ENCODE results near the gene TMSB4X. TPM values are rescaled to one million over a fixed set of nuclear protein-coding genes. Genes with fewer than 3 reads are reported as not detected.

Gene TMSB4X
- total and polyA plus RNA-seq, 5 donors = 1,054 to 2,718 (median 1,332) TPM

GRCh38 chrX:12946406-12946805 is 28.5 kb upstream of the TMSB4X start:
- DNase-seq = no peak
- Histone ChIP-seq H3K4me1 (ENCODE audit: control insufficient read depth, insufficient read depth, low read length) (peaks cover 3% of the 10 kb centered on the region), H3K4me3 (ENCODE audit: low read length) (no peak overlapping the region), H3K27me3 (ENCODE audit: control insufficient read depth, insufficient read depth) (no peaks in the 10 kb centered on the region), H3K9me3 (ENCODE audit: control insufficient read depth, low read length) (no peaks in the 10 kb centered on the region), H3K27ac (ENCODE audit: low read length) (no peak overlapping the region)
- intact Hi-C loops (cut with DNase I) = loop anchor here in 1 of 4 donors (10.0 kb wide), 1 partner anchor 538 kb away; no protein-coding TSS in a partner anchor
- ATAC-seq = no peak
- 54% methylated on average over 4 of the region's 4 CpGs for WGBS

- intact Hi-C loops (cut with DNase I) = loop anchor here in 1 of 4 donors (10.0 kb wide), 1 partner anchor 538 kb away; no protein-coding TSS in a partner anchor
- Histone ChIP-seq H3K4me3 (ENCODE audit: low read length) (no peak overlapping the region), H3K9me3 (ENCODE audit: control insufficient read depth, low read length) (no peaks in the 10 kb centered on the region), H3K4me1 (ENCODE audit: control insufficient read depth, insufficient read depth, low read length) (peaks cover 3% of the 10 kb centered on the region), H3K27ac (ENCODE audit: low read length) (peak overlapping the region; percentile 27), H3K27me3 (ENCODE audit: control insufficient read depth, insufficient read depth) (no peaks in the 10 kb centered on the region)
- ATAC-seq (peak; percentile 65 to 84), DNase-seq (peak in 2 of 3 donors; percentile 61 to 77)
- WGBS = 43% methylated on average over 5 of the region's 5 CpGs
Measured at GRCh38 chrX:12946838-12947544, 27.9 kb upstream of the TMSB4X start.

GRCh38 chrX:12947545-12948235 is 27.2 kb upstream of the TMSB4X start:
- WGBS = 85% methylated on average over 5 of the region's 5 CpGs
- Histone ChIP-seq H3K9me3 (ENCODE audit: control insufficient read depth, low read length) (no peaks in the 10 kb centered on the region), H3K27me3 (ENCODE audit: control insufficient read depth, insufficient read depth) (no peaks in the 10 kb centered on the region), H3K4me3 (ENCODE audit: low read length) (no peak overlapping the region), H3K27ac (ENCODE audit: low read length) (peak overlapping the region; percentile 27), H3K4me1 (ENCODE audit: control insufficient read depth, insufficient read depth, low read length) (peaks cover 3% of the 10 kb centered on the region)
- ATAC-seq = no peak
- no peak for DNase-seq
- intact Hi-C loops (cut with DNase I) = loop anchor here in 1 of 4 donors (10.0 kb wide), 1 partner anchor 537 kb away; no protein-coding TSS in a partner anchor

- Histone ChIP-seq H3K4me3 (ENCODE audit: low read length) (no peak overlapping the region), H3K4me1 (ENCODE audit: control insufficient read depth, insufficient read depth, low read length) (peaks cover 3% of the 10 kb centered on the region), H3K27ac (ENCODE audit: low read length) (no peak overlapping the region), H3K9me3 (ENCODE audit: control insufficient read depth, low read length) (no peaks in the 10 kb centered on the region), H3K27me3 (ENCODE audit: control insufficient read depth, insufficient read depth) (no peaks in the 10 kb centered on the region)
- no peak for DNase-seq
- intact Hi-C loops (cut with DNase I) = loop anchor here in 1 of 4 donors (10.0 kb wide), 1 partner anchor 536 kb away; no protein-coding TSS in a partner anchor
- no peak for ATAC-seq
- WGBS = 99% methylated on average over 2 of the region's 2 CpGs
Measured at GRCh38 chrX:12948495-12948894, 26.4 kb upstream of the TMSB4X start.

- no peaks in the 10 kb centered on the region for H3K27me3 ChIP-seq (ENCODE audit: control insufficient read depth, insufficient read depth)
- intact Hi-C loops (cut with DNase I) = loop anchor here in 1 of 4 donors (10.0 kb wide), 1 partner anchor 535 kb away; no protein-coding TSS in a partner anchor
- peak overlapping the region; percentile 81 for H3K27ac ChIP-seq (ENCODE audit: low read length)
- 56% methylated on average over 5 of the region's 5 CpGs for WGBS
- H3K4me3 ChIP-seq (ENCODE audit: low read length) = no peak overlapping the region
- ATAC-seq (peak in 1 of 2 donors; percentile 10), DNase-seq (no peak)
- peaks cover 3% of the 10 kb centered on the region for H3K4me1 ChIP-seq (ENCODE audit: control insufficient read depth, insufficient read depth, low read length)
- no peaks in the 10 kb centered on the region for H3K9me3 ChIP-seq (ENCODE audit: control insufficient read depth, low read length)
Measured at GRCh38 chrX:12949205-12949926, 25.5 kb upstream of the TMSB4X start.

- ATAC-seq = peak; percentile 88 to 90
- H3K9me3 ChIP-seq (ENCODE audit: control insufficient read depth, low read length) = no peaks in the 10 kb centered on the region
- 20% methylated on average over 11 of the region's 11 CpGs for WGBS
- peak; percentile 76 to 87 (median 83) for DNase-seq
- H3K4me1 ChIP-seq (ENCODE audit: control insufficient read depth, insufficient read depth, low read length) = peaks cover 3% of the 10 kb centered on the region
- H3K4me3 ChIP-seq (ENCODE audit: low read length) = no peak overlapping the region
- H3K27me3 ChIP-seq (ENCODE audit: control insufficient read depth, insufficient read depth) = no peaks in the 10 kb centered on the region
- intact Hi-C loops (cut with DNase I) = loop anchor here in 2 of 4 donors (10.0 kb wide), 2 partner anchors 535 to 545 kb away; no protein-coding TSS in a partner anchor
- peak overlapping the region; percentile 81 for H3K27ac ChIP-seq (ENCODE audit: low read length)
Measured at GRCh38 chrX:12949927-12950656, 24.8 kb upstream of the TMSB4X start.

GRCh38 chrX:12950851-12951594 is 23.9 kb upstream of the TMSB4X start:
- whole genome bisulfite sequencing = 65% methylated on average over 9 of the region's 9 CpGs
- DNase-seq (peak in 2 of 3 donors; percentile 60 to 63), ATAC-seq (peak; percentile 40 to 53)
- H3K9me3 ChIP-seq (ENCODE audit: control insufficient read depth, low read length) = no peaks in the 10 kb centered on the region
- intact Hi-C loops (cut with DNase I) = loop anchor here in 1 of 4 donors (10.0 kb wide), 1 partner anchor 544 kb away; no protein-coding TSS in a partner anchor
- H3K27me3 ChIP-seq (ENCODE audit: control insufficient read depth, insufficient read depth) = no peaks in the 10 kb centered on the region
- H3K4me1 ChIP-seq (ENCODE audit: control insufficient read depth, insufficient read depth, low read length) = peaks cover 3% of the 10 kb centered on the region
- H3K4me3 ChIP-seq (ENCODE audit: low read length) = no peak overlapping the region
- peak overlapping the region; percentile 70 for H3K27ac ChIP-seq (ENCODE audit: low read length)

- intact Hi-C loops (cut with DNase I) = loop anchor here in 1 of 4 donors (10.0 kb wide), 1 partner anchor 543 kb away; no protein-coding TSS in a partner anchor
- Histone ChIP-seq H3K9me3 (ENCODE audit: control insufficient read depth, low read length) (no peaks in the 10 kb centered on the region), H3K27ac (ENCODE audit: low read length) (no peak overlapping the region), H3K4me3 (ENCODE audit: low read length) (no peak overlapping the region), H3K4me1 (ENCODE audit: control insufficient read depth, insufficient read depth, low read length) (peaks cover 3% of the 10 kb centered on the region), H3K27me3 (ENCODE audit: control insufficient read depth, insufficient read depth) (no peaks in the 10 kb centered on the region)
- no peak for DNase-seq
- 91% methylated on average over 5 of the region's 5 CpGs for WGBS
- no peak for ATAC-seq
Measured at GRCh38 chrX:12951595-12951975, 23.3 kb upstream of the TMSB4X start.

- DNase-seq (no peak), ATAC-seq (no peak)
- Histone ChIP-seq H3K4me1 (ENCODE audit: control insufficient read depth, insufficient read depth, low read length) (peaks cover 3% of the 10 kb centered on the region), H3K27me3 (ENCODE audit: control insufficient read depth, insufficient read depth) (no peaks in the 10 kb centered on the region), H3K4me3 (ENCODE audit: low read length) (no peak overlapping the region), H3K9me3 (ENCODE audit: control insufficient read depth, low read length) (no peaks in the 10 kb centered on the region), H3K27ac (ENCODE audit: low read length) (no peak overlapping the region)
- intact Hi-C loops (cut with DNase I) = loop anchor here in 1 of 4 donors (10.0 kb wide), 1 partner anchor 541 kb away; no protein-coding TSS in a partner anchor
- 88% methylated on average over 8 of the region's 8 CpGs for WGBS
Measured at GRCh38 chrX:12953420-12953819, 21.5 kb upstream of the TMSB4X start.

Measured in right cardiac atrium (tissue), 5 donors.